GM12878 (cell line): ENCODE measurements around the gene TFAP2E. TPM values are rescaled to one million over a fixed set of nuclear protein-coding genes. Genes with fewer than 3 reads are reported as not detected.

Experiments used
- ATAC-seq: fragments of 200-7000 bp; cut with Tn5 transposase; 3 replicates; pipeline ENCODE4 v1.9.1; 2020; ENCODE audit warnings: mild to moderate bottlenecking, moderate library complexity
- BruUV-seq: library from RNA; stranded (reverse); fragments of 400-500 nt; replicated peaks from 2 replicates; lab custom pipeline; 2021; lab: Mats Ljungman, UMichigan
- CTCF ChIA-PET: fragments of 300-600 bp; sonication (Branson Sonifier 250); formaldehyde crosslinking; extraction: SDS; loops from one replicate; lab custom pipeline; 2021; ENCODE audit warnings: inconsistent platforms; lab: Yijun Ruan, JAX
- POLR2A ChIA-PET: fragments of 350-600 bp; formaldehyde crosslinking; extraction: SDS; loops from one replicate; lab custom pipeline; 2021; ENCODE audit warnings: inconsistent platforms; lab: Charles Lee
- RAD21 ChIA-PET: fragments of 300-600 bp; sonication (Branson Sonifier 250); formaldehyde crosslinking; loops from one replicate; lab custom pipeline; 2023; ENCODE audit warnings: antibody characterized with exemption; ENCODE audit not compliant: unreplicated experiment; lab: Charles Lee
- SMC1A ChIA-PET: fragments of 300-600 bp; sonication (Branson Sonifier 250); formaldehyde crosslinking; loops from one replicate; lab custom pipeline; 2023; ENCODE audit not compliant: unreplicated experiment, uncharacterized antibody; lab: Charles Lee
- DNase-seq: peaks from one replicate; pipeline ENCODE4 v3.0.0-alpha.2; 2011; ENCODE audit warnings: low read depth, low spot score
- FAIRE-seq: peaks from 3 replicates; lab custom pipeline; 2011; peaks lifted over from hg19 to GRCh38; lab: Jason Lieb, UNC
- H2AFZ ChIP-seq: 2 replicates; pipeline ENCODE4 v1.6.0; 2011; ENCODE audit warnings: low read depth, low read length, control low read depth; ENCODE audit not compliant: control insufficient read depth
- H3K27ac ChIP-seq: 2 replicates; pipeline ENCODE4 v1.5.1; 2011; ENCODE audit warnings: control low read depth; ENCODE audit not compliant: control insufficient read depth, insufficient read depth
- H3K27me3 ChIP-seq, 2 experiments: replicated peaks in 1 of 2; 2 replicates each; pipeline versions ENCODE4 v1.6.0 to v1.6.1; 2011; ENCODE audit warnings: low read length in 1 of 2; ENCODE audit not compliant: control insufficient read depth in 2 of 2, insufficient read depth in 2 of 2
- H3K36me3 ChIP-seq, 2 experiments: 2 replicates each; pipeline ENCODE4 v1.5.1; 2011; ENCODE audit warnings: low read length in 1 of 2; ENCODE audit not compliant: control insufficient read depth in 2 of 2, insufficient read depth in 2 of 2
- H3K4me1 ChIP-seq: 2 replicates; pipeline ENCODE4 v1.6.1; 2011; ENCODE audit warnings: mild to moderate bottlenecking, low read length, moderate library complexity, mixed read lengths; ENCODE audit not compliant: control insufficient read depth, insufficient read depth
- H3K4me2 ChIP-seq: 2 replicates; pipeline ENCODE4 v1.6.0; 2011; ENCODE audit warnings: control low read depth; ENCODE audit not compliant: control insufficient read depth, insufficient read depth
- H3K4me3 ChIP-seq: fragments of 200-600 bp; sonication (generic); 2 replicates; pipeline ENCODE4 v1.5.1; 2016
- H3K79me2 ChIP-seq: 2 replicates; pipeline ENCODE4 v1.6.0; 2011; ENCODE audit warnings: low read length; ENCODE audit not compliant: control insufficient read depth, insufficient read depth
- H3K9ac ChIP-seq: 2 replicates; pipeline ENCODE4 v1.8.0; 2011; ENCODE audit warnings: low read length, control low read depth, mixed read lengths; ENCODE audit not compliant: control insufficient read depth, insufficient read depth
- H3K9me3 ChIP-seq: replicated peaks from 3 replicates; pipeline ENCODE4 v1.5.1; 2011; ENCODE audit warnings: mild to moderate bottlenecking, low read length; ENCODE audit not compliant: control insufficient read depth, insufficient read depth
- H4K20me1 ChIP-seq: 2 replicates; pipeline ENCODE4 v1.6.0; 2011; ENCODE audit not compliant: control insufficient read depth, insufficient read depth
- ASH2L ChIP-seq: fragments of 300-600, 200-600 bp; sonication (generic); IDR thresholded peaks from 2 replicates; pipeline ENCODE4 v1.6.1; 2017; ENCODE audit warnings: low read depth, mild to moderate bottlenecking, borderline replicate concordance
- BCL11A ChIP-seq: IDR thresholded peaks from 2 replicates; pipeline ENCODE4 v1.6.1; 2011; ENCODE audit warnings: low read depth, low read length
- MAX ChIP-seq: IDR thresholded peaks from 2 replicates; pipeline ENCODE4 v1.6.1; 2012; ENCODE audit warnings: low read depth, low read length, improper control_type of control experiment
- MEF2A ChIP-seq: IDR thresholded peaks from 2 replicates; pipeline ENCODE4 v1.6.1; 2011; ENCODE audit warnings: low read depth, mild to moderate bottlenecking, low read length, moderate library complexity; ENCODE audit not compliant: insufficient read depth
- PAX5 ChIP-seq: IDR thresholded peaks from 2 replicates; pipeline ENCODE4 v1.6.1; 2011; ENCODE audit warnings: low read depth, low read length, borderline replicate concordance
- PRDM15 ChIP-seq: fragments of 450-650 bp; formaldehyde crosslinking; IDR thresholded peaks from 2 replicates; pipeline ENCODE4 v1.4.0; 2020; ENCODE audit warnings: mild to moderate bottlenecking, moderate library complexity
- REST ChIP-seq: IDR thresholded peaks from 2 replicates; pipeline ENCODE4 v1.6.1; 2012; ENCODE audit warnings: mild to moderate bottlenecking, low read depth, low read length
- SMARCA5 ChIP-seq: fragments of 450-650 bp; IDR thresholded peaks from 2 replicates; pipeline ENCODE4 v1.6.1; 2017; ENCODE audit warnings: mild to moderate bottlenecking
- ZNF207 ChIP-seq: fragments of 450-650 bp; IDR thresholded peaks from 2 replicates; pipeline ENCODE4 v1.6.1; 2014; ENCODE audit warnings: antibody characterized with exemption, mild to moderate bottlenecking, borderline replicate concordance
- WGBS: methylation state at CpG from one replicate; pipeline ENCODE4 v1.1.6; 2016; ENCODE audit warnings: low lambda C conversion rate; ENCODE audit not compliant: insufficient replicate concordance, insufficient coverage; ENCODE audit errors: missing lambda C conversion rate; 5-methylcytosine and 5-hydroxymethylcytosine counted together
- in situ Hi-C: fragments of 300-500 bp; cut with MboI; formaldehyde crosslinking; loops from 9 replicates; pipeline ENCODE4 v1.14.3; 2018; ENCODE audit warnings: mixed read lengths
- intact Hi-C: fragments of 100-400 bp; cut with micrococcal nuclease; formaldehyde crosslinking; loops from one replicate; pipeline ENCODE4 v1.14.2; 2022; ENCODE audit not compliant: unreplicated experiment
- polyA plus RNA-seq, 11 experiments: library from polyadenylated mRNA; depleted of rRNA in 4 of 11; unstranded in 6 of 11; stranded (reverse) in 5 of 11; fragments of >200 nt; fragmentation: Nextera tagmentation in 4 of 11; fragmentation: Illumina TruSeq in 1 of 11; extraction: Ambion mirVana in 4 of 11; extraction: Trizol in 1 of 11; gene quantifications; 1 replicate in 1 of 11; 2 replicates in 10 of 11; pipeline versions ENCODE4 v1.2.1 to v1.2.3, GENCODE V29; 2011 to 2016; ENCODE audit warnings: inconsistent platforms in 2 of 11, missing spikeins in 2 of 11, low read depth in 1 of 11
- total RNA-seq, 4 experiments: library from RNA; depleted of rRNA in 3 of 4; stranded (reverse); fragments of >200 nt in 3 of 4; fragmentation: Illumina TruSeq in 1 of 4; extraction: Trizol in 1 of 4; gene quantifications; 2 replicates each; pipeline versions ENCODE4 v1.2.1 to v1.2.3, GENCODE V29; 2013 to 2021
- TF ChIP-seq, protein P1 (sequence below): IDR thresholded peaks from 2 replicates; pipeline ENCODE4 v1.6.1; 2012; ENCODE audit warnings: low read length, inconsistent platforms

Gene TFAP2E
- total and polyA plus RNA-seq, 10 of the 15 experiments (the other 5 are each of a cell fraction or from before 2014, with no cell fraction given): 0.10 to 1.1 (median 0.43) TPM

- BruUV-seq: no TSS peak
- no peak overlapping the region for H3K9ac ChIP-seq
- no peaks in the 10 kb centered on the region for H3K9me3 ChIP-seq
- SMC1A ChIA-PET: interaction anchor here (1.2 to 3.5 kb wide), 5 partner anchors 9 to 95 kb away, joined by 4 to 76 read pairs (median 11); no protein-coding TSS in a partner anchor
- H3K27me3 ChIP-seq: no peaks in the 10 kb centered on the region
- in situ Hi-C loops (no loop called here), intact Hi-C loops (loop anchor here (10.0 kb wide), 1 partner anchor 342 kb away; no protein-coding TSS in a partner anchor)
- H3K36me3 ChIP-seq: peaks cover 0 to 10% of the 10 kb centered on the region in 2 experiments; a peak in 3 of 4 replicates
- H3K27ac ChIP-seq: no peak overlapping the region
- no peak overlapping the region for H3K4me2 ChIP-seq
- H3K4me3 ChIP-seq: no peak overlapping the region
- POLR2A ChIA-PET: interaction anchor here (0.9 kb wide), 1 partner anchor 10 kb away, joined by 4 read pairs; no protein-coding TSS in a partner anchor
- RAD21 ChIA-PET: interaction anchor here (1.0 to 3.5 kb wide), 3 partner anchors 18 to 203 kb away, joined by 3 to 65 read pairs (median 3); no protein-coding TSS in a partner anchor
- H3K4me1 ChIP-seq: no peaks in the 10 kb centered on the region
- no peaks in the 10 kb centered on the region for H4K20me1 ChIP-seq
- WGBS: 96% methylated on average over 1 of the region's 1 CpG
- FAIRE-seq: no peak
- no peak overlapping the region for H2AFZ ChIP-seq
- peaks cover 17% of the 10 kb centered on the region for H3K79me2 ChIP-seq
- no peak for TF ChIP-seq SMARCA5
- no peak for TF ChIP-seq ZNF207
- TF ChIP-seq MEF2A: no peak
- TF ChIP-seq PRDM15 (CRISPR knock-in tag): no peak
- no peak for TF ChIP-seq PAX5
- TF ChIP-seq MAX: no peak
- TF ChIP-seq, protein P1, sequence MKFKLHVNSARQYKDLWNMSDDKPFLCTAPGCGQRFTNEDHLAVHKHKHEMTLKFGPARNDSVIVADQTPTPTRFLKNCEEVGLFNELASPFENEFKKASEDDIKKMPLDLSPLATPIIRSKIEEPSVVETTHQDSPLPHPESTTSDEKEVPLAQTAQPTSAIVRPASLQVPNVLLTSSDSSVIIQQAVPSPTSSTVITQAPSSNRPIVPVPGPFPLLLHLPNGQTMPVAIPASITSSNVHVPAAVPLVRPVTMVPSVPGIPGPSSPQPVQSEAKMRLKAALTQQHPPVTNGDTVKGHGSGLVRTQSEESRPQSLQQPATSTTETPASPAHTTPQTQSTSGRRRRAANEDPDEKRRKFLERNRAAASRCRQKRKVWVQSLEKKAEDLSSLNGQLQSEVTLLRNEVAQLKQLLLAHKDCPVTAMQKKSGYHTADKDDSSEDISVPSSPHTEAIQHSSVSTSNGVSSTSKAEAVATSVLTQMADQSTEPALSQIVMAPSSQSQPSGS: no peak
- no peak for TF ChIP-seq BCL11A
- no peak for TF ChIP-seq ASH2L
- TF ChIP-seq REST: no peak
- no peak for DNase-seq
- CTCF ChIA-PET: interaction anchor here (1.3 to 3.6 kb wide), 2 partner anchors 92 to 96 kb away, joined by 4 to 137 read pairs; no protein-coding TSS in a partner anchor
- no peak for ATAC-seq
Observed at GRCh38 chr1:35546614-35547013, 26.5 kb upstream of the TFAP2E start.
